DMS79 (cell line): ENCODE data around the gene SLC16A5.
"Not testable (repeated sequence)": the region's sequence is repeated elsewhere in the genome, so short reads cannot be mapped to it uniquely, and the experiment has no call there.

Experiments used
- DNase-seq: peaks from one replicate; lab custom pipeline; 2025; lab: John Stamatoyannopoulos, UW

SLC16A5 gene

GRCh38 chr17:75133001-75133400 lies 45.2 kb downstream of the SLC16A5 start:
- no peak for DNase-seq

GRCh38 chr17:75133607-75134347 lies 46.0 kb downstream of the SLC16A5 start:
- not testable (repeated sequence) for DNase-seq

- no peak for DNase-seq
Observed at GRCh38 chr17:75135452-75135851, 47.7 kb downstream of the SLC16A5 start.

- DNase-seq: no peak
Observed at GRCh38 chr17:75135946-75136345, 48.2 kb downstream of the SLC16A5 start.

- not testable (repeated sequence) for DNase-seq
Observed at GRCh38 chr17:75137762-75138161, 50.0 kb downstream of the SLC16A5 start.

GRCh38 chr17:75138519-75138918 lies 50.8 kb downstream of the SLC16A5 start:
- DNase-seq: no peak

GRCh38 chr17:75142236-75142971 lies 54.6 kb downstream of the SLC16A5 start:
- DNase-seq: no peak

- no peak for DNase-seq
Observed at GRCh38 chr17:75144816-75145512, 57.2 kb downstream of the SLC16A5 start.

GRCh38 chr17:75146592-75146991 lies 58.8 kb downstream of the SLC16A5 start:
- DNase-seq: no peak

GRCh38 chr17:75147878-75148546 lies 60.3 kb downstream of the SLC16A5 start:
- no peak for DNase-seq

GRCh38 chr17:75151930-75152329 lies 64.2 kb downstream of the SLC16A5 start:
- DNase-seq: peak; percentile 30

- no peak for DNase-seq
Observed at GRCh38 chr17:75152523-75152921, 64.8 kb downstream of the SLC16A5 start.

GRCh38 chr17:75152922-75153779 lies 65.4 kb downstream of the SLC16A5 start:
- peak; percentile 41 for DNase-seq

- DNase-seq: no peak
Observed at GRCh38 chr17:75153780-75154194, 66.0 kb downstream of the SLC16A5 start.

GRCh38 chr17:75154195-75155106 lies 66.7 kb downstream of the SLC16A5 start, which contains the start of gene JPT1:
Gene JPT1, minus strand, starts transcription at chr17:75154512. Its CDS starts 115 bp downstream, at chr17:75154397.
- DNase-seq: peak; percentile 93

GRCh38 chr17:75155191-75155601 lies 67.4 kb downstream of the SLC16A5 start:
- DNase-seq: no peak
